ENCODE results near the gene ETDC.
"Not testable (repeated sequence)": the region's sequence is repeated elsewhere in the genome, so short reads cannot be mapped to it uniquely, and the experiment has no call there.

Gene ETDC

GRCh38 chrX:135308345-135308855 lies 880 bp upstream of the ETDC start:
- H3K4me2 ChIP-seq (ENCODE audit: insufficient read depth, low read length): no peak overlapping the region
- no peaks in the 10 kb centered on the region for H3K27me3 ChIP-seq (ENCODE audit: insufficient read depth, low read length, poor library complexity)
- ATAC-seq (ENCODE audit: insufficient read depth, low read depth) (no peak), DNase-seq (no peak)
- no peaks in the 10 kb centered on the region for H3K79me2 ChIP-seq (ENCODE audit: insufficient read depth, low read length)
- no peak overlapping the region for H3K4me3 ChIP-seq (ENCODE audit: low read depth in 1 of 2, low read length in 2 of 2)
- no peaks in the 10 kb centered on the region for H3K4me1 ChIP-seq (ENCODE audit: insufficient read depth, low read length)
- H3K9me3 ChIP-seq (ENCODE audit: insufficient read depth, low read length, severe bottlenecking): no peaks in the 10 kb centered on the region
- TF ChIP-seq CTCF (IDR thresholded peaks at IDR 0.05; ENCODE audit: borderline replicate concordance, extremely low read depth, low read length, poor library complexity, severe bottlenecking): no peak
- TF ChIP-seq EZH2 (IDR thresholded peaks at IDR 0.05; ENCODE audit: borderline replicate concordance, low read depth, low read length, severe bottlenecking): no peak
- H4K20me1 ChIP-seq (ENCODE audit: insufficient read depth, low read length): no peaks in the 10 kb centered on the region
- no peak overlapping the region for H3K9ac ChIP-seq (ENCODE audit: low read depth, low read length)
- no peaks in the 10 kb centered on the region for H3K36me3 ChIP-seq (ENCODE audit: insufficient read depth, low read length)
- no peak overlapping the region for H2AFZ ChIP-seq (ENCODE audit: low read depth, low read length)
- H3K27ac ChIP-seq (ENCODE audit: low read length): no peak overlapping the region

GRCh38 chrX:135315864-135316263 lies 6.6 kb downstream of the ETDC start:
- H3K27ac ChIP-seq (ENCODE audit: low read length): no peak overlapping the region
- no peaks in the 10 kb centered on the region for H3K27me3 ChIP-seq (ENCODE audit: insufficient read depth, low read length, poor library complexity)
- no peak overlapping the region for H2AFZ ChIP-seq (ENCODE audit: low read depth, low read length)
- TF ChIP-seq EZH2 (IDR thresholded peaks at IDR 0.05; ENCODE audit: borderline replicate concordance, low read depth, low read length, severe bottlenecking) (no peak), CTCF (IDR thresholded peaks at IDR 0.05; ENCODE audit: borderline replicate concordance, extremely low read depth, low read length, poor library complexity, severe bottlenecking) (no peak)
- H4K20me1 ChIP-seq (ENCODE audit: insufficient read depth, low read length): no peaks in the 10 kb centered on the region
- no peaks in the 10 kb centered on the region for H3K4me1 ChIP-seq (ENCODE audit: insufficient read depth, low read length)
- H3K79me2 ChIP-seq (ENCODE audit: insufficient read depth, low read length): no peaks in the 10 kb centered on the region
- H3K9ac ChIP-seq (ENCODE audit: low read depth, low read length): no peak overlapping the region
- ATAC-seq (ENCODE audit: insufficient read depth, low read depth) (no peak), DNase-seq (no peak)
- H3K4me2 ChIP-seq (ENCODE audit: insufficient read depth, low read length): no peak overlapping the region
- H3K36me3 ChIP-seq (ENCODE audit: insufficient read depth, low read length): peaks cover 5% of the 10 kb centered on the region; the same call in 1 of the 2 replicates
- H3K4me3 ChIP-seq (ENCODE audit: low read depth in 1 of 2, low read length in 2 of 2): no peak overlapping the region
- no peaks in the 10 kb centered on the region for H3K9me3 ChIP-seq (ENCODE audit: insufficient read depth, low read length, severe bottlenecking)

GRCh38 chrX:135324463-135324862 lies 15.2 kb downstream of the ETDC start:
- H3K4me1 ChIP-seq (ENCODE audit: insufficient read depth, low read length): no peaks in the 10 kb centered on the region

GRCh38 chrX:135325036-135325818 lies 15.9 kb downstream of the ETDC start:
- not testable (repeated sequence) for H3K27me3 ChIP-seq (ENCODE audit: insufficient read depth, low read length, poor library complexity); ATAC-seq (ENCODE audit: insufficient read depth, low read depth); H3K4me1 ChIP-seq (ENCODE audit: insufficient read depth, low read length); H3K79me2 ChIP-seq (ENCODE audit: insufficient read depth, low read length); H3K36me3 ChIP-seq (ENCODE audit: insufficient read depth, low read length); DNase-seq; H3K27ac ChIP-seq (ENCODE audit: low read length); H3K4me3 ChIP-seq (ENCODE audit: low read depth in 1 of 2, low read length in 2 of 2); H4K20me1 ChIP-seq (ENCODE audit: insufficient read depth, low read length); H3K4me2 ChIP-seq (ENCODE audit: insufficient read depth, low read length); H3K9me3 ChIP-seq (ENCODE audit: insufficient read depth, low read length, severe bottlenecking); H2AFZ ChIP-seq (ENCODE audit: low read depth, low read length); H3K9ac ChIP-seq (ENCODE audit: low read depth, low read length)

More at GRCh38 chrX:135324463-135324862, 15.2 kb downstream of the ETDC start:
- ATAC-seq (ENCODE audit: insufficient read depth, low read depth) (no peak), DNase-seq (no peak)
- no peak overlapping the region for H3K27ac ChIP-seq (ENCODE audit: low read length)
- H3K9me3 ChIP-seq (ENCODE audit: insufficient read depth, low read length, severe bottlenecking): peaks cover 3% of the 10 kb centered on the region
- no peak overlapping the region for H3K4me3 ChIP-seq (ENCODE audit: low read depth in 1 of 2, low read length in 2 of 2)
- H3K9ac ChIP-seq (ENCODE audit: low read depth, low read length): no peak overlapping the region
- H3K36me3 ChIP-seq (ENCODE audit: insufficient read depth, low read length): no peaks in the 10 kb centered on the region; the same call in 1 of the 2 replicates
- H3K4me2 ChIP-seq (ENCODE audit: insufficient read depth, low read length): no peak overlapping the region
- no peaks in the 10 kb centered on the region for H4K20me1 ChIP-seq (ENCODE audit: insufficient read depth, low read length)
- no peaks in the 10 kb centered on the region for H3K27me3 ChIP-seq (ENCODE audit: insufficient read depth, low read length, poor library complexity)
- no peaks in the 10 kb centered on the region for H3K79me2 ChIP-seq (ENCODE audit: insufficient read depth, low read length)
- H2AFZ ChIP-seq (ENCODE audit: low read depth, low read length): no peak overlapping the region
- no peak for TF ChIP-seq EZH2 (IDR thresholded peaks at IDR 0.05; ENCODE audit: borderline replicate concordance, low read depth, low read length, severe bottlenecking)
- no peak for TF ChIP-seq CTCF (IDR thresholded peaks at IDR 0.05; ENCODE audit: borderline replicate concordance, extremely low read depth, low read length, poor library complexity, severe bottlenecking)

Data from DND-41 (cell line).